ENCODE measurements around the gene CCDC187.

The CCDC187 gene

DNA sequence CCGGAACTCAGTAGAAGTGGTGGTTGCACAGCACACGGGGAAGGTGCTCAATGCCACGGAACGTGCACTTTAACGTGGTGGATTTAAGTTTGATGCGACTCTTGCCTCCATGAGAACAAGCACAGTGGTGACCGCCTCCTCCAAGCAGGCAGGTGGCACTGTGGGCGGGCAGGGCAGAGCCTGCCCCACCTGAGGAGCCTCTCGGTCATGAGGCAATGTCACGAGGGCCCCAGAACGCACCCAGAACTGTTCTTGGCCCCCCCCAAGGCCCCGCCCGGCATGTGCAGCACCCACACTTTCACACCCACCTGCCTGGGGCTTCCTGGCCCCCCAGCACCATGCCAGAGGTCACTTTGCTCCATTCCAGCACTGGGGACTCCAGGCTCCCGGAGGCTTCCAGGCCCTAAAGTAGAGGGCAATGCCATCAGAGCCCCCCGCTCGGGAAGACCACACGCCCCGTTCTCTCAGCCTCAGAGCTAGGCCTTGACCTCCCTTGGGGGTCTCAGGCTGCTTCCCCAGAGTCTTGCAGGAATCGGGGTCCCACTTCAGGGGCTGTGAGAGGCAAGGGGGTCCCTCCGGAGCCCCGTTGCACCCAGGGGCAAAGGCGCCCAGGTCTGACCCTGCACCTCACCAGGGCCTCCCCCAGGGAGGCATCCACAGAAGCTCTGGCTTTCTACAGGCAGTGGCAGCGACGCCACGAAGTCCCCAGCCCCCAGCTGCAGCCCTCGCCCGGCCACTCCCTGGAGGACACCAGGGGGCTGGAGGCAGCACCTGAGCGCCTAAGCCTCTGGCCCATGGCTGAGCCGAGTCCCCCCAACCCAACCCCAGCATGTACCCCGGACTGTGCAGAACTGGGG is 14.0 kb downstream of the CCDC187 start:
- no peak overlapping the region for H3K27ac ChIP-seq
- TF ChIP-seq, protein P1, sequence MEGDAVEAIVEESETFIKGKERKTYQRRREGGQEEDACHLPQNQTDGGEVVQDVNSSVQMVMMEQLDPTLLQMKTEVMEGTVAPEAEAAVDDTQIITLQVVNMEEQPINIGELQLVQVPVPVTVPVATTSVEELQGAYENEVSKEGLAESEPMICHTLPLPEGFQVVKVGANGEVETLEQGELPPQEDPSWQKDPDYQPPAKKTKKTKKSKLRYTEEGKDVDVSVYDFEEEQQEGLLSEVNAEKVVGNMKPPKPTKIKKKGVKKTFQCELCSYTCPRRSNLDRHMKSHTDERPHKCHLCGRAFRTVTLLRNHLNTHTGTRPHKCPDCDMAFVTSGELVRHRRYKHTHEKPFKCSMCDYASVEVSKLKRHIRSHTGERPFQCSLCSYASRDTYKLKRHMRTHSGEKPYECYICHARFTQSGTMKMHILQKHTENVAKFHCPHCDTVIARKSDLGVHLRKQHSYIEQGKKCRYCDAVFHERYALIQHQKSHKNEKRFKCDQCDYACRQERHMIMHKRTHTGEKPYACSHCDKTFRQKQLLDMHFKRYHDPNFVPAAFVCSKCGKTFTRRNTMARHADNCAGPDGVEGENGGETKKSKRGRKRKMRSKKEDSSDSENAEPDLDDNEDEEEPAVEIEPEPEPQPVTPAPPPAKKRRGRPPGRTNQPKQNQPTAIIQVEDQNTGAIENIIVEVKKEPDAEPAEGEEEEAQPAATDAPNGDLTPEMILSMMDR (conservative IDR thresholded peaks at IDR 0.05) = no peak; the same call in 1 of the 2 replicates

DNA sequence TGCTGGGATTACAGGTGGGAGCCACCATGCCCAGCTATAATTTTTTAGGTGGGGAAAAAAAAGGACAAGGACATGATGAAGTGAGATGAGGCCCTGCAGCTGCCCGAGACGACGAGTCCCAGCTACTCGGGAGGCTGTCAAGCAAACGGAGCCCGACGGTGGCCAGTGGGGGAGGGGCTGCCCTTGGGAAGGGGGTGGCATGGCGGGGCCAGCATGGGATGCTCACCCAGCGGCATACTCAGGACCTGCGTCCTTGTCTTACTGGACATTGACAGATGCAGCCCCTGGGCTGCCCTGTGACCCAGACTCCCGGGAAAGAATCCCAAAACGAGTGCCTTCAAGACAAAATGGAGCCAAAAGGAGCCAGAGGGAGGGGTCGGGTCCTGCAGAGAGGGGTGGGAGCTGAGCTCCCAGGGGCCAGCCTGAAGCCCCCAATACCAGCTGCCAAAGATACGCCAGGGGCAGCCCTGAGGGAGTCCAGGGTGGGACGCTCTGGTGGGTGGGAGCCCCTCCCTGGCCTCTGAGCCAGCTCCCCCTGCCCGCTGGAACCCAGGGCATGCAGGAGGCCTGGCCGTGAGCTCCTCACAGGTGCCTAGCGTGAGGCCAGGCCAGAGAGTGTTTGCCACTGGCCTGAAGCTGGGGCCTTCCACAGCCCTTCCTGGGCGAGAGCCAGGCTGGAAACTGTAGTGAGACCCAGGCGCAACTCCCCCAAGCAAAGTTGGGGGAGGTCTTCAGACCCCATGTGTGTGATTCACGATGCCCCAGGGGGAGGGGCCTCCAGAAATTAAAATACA is 15.7 kb downstream of the CCDC187 start:
- TF ChIP-seq, protein P1 (conservative IDR thresholded peaks at IDR 0.05) = no peak

DNA sequence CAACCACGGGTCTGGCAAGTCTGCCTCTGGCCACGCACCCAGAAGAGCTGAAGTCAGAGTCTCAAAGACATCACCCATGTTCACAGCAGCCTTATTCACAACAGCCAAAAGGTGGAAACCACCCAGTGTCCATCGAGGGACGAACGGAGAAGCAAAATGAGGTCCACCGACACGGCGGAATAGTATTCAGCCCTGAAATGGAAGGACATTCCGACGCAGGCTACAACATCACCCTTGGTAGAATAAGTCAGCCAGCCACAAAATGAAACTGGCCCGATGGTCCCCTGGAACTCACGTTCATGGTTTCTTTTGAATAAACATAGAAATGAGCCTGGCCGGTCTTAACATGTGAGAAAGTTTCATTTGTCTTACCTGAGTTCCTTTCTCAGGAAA is 16.9 kb downstream of the CCDC187 start:
- no peak overlapping the region for H3K27ac ChIP-seq
- TF ChIP-seq, protein P1 (conservative IDR thresholded peaks at IDR 0.05) = no peak

More for the DNA sequence above, 15.7 kb downstream of the CCDC187 start:
- no peak overlapping the region for H3K27ac ChIP-seq

DNA sequence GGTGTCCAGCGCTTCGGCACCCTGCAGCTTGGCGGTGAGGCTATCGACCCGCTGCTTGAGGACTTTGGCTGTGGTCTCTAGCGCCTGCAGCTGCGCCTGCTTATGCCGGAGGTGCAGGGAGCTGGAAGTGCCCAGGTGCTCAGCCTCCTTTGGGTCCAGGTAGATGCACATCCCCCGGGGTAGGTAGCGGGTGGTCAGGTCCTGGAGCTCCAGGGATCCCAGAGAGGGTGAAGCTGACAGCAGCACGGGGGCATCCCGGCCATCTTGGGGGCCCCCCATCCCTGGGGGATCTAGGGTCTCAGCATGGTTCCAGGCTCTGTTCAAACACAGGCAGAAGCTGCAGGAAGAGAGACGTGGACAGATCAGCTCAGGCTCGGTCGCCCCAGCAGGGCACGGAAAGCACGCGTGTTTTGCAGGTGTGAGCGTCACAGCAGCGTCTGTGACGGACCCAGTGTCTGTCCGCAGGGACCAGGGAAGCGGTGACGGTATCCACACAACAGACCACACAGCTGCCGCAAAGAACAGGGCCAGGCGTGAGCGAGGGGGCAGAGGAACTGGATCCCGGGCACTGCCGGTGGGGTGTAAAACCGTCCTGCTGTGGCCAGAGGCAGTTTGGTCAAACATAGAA is 17.4 kb downstream of the CCDC187 start:
- TF ChIP-seq, protein P1 (conservative IDR thresholded peaks at IDR 0.05) = no peak
- no peak overlapping the region for H3K27ac ChIP-seq

DNA sequence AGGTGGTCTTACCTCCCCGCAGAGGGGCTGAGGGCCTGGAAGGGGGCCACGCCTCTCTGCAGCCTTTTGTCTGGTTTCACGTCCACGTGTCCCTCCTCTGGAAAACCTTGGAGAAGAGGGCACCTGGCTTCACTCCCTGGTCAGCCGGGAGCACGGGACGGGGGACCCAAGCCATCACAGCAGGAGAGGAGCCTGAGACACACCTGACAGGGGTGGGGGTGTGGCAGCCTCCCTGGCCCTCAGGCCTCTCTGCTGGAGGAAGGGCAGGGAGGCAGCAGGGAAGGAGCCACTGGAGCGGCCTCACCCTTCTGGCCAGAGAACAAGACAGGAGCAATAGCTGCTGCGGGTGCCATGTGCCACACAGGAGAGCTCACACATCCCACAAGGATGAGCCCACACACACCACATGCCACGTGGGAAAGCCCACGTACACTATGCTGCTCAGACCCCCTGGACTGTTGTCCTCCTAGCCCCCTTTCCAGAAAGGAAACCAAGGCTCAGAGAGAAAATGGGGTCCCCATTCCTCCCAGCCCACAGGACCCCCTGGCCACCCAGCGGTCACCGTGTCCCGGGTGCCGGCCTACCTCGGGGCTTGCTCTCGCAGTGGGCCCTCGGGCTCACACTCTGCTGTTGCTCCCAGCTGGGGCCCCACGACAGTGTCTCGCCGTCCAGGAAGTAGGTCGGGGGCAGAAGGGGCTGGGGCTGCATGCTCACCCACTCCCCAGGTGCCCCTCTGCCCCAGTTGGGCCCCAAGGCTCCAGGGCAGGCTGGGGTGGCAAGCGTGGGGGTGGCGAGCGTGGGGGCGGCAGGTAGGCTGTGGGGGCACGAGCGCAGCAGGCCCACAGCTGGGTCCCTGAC is 18.2 kb downstream of the CCDC187 start:
- H3K27ac ChIP-seq = no peak overlapping the region
- TF ChIP-seq, protein P1 (conservative IDR thresholded peaks at IDR 0.05) = no peak

DNA sequence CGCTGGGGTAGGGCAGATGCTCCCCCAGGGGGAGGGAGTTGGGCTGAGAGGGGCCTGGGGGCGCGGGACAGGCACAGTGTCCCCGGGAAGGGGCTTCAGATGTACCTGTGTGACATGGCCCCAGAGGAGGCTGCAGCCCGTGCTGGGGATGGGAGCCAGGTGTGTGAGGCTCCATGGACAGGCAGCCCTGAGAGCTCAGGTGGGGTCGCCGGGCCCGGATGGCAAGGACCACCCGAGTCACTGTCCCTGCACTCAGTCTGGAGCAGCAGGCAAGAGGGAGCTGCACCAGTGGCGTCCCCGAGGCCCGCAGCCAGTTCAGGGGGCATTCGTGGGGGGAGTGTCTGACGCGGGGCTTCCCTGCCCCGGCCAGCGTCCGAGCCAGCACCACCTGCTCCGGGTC is 18.9 kb downstream of the CCDC187 start:
- TF ChIP-seq, protein P1 (conservative IDR thresholded peaks at IDR 0.05) = no peak
- no peak overlapping the region for H3K27ac ChIP-seq
